GM21423 (cell line): Measurements from ENCODE around the gene NCAM2.

Experiments
- ATAC-seq: cut with Tn5 transposase; IDR thresholded peaks from one replicate; pipeline ENCODE4 v1.9.1; 2021; ENCODE audit warnings: mild to moderate bottlenecking, moderate library complexity; ENCODE audit not compliant: unreplicated experiment

The NCAM2 gene

GRCh38 chr21:21406921-21407320 is 408.7 kb downstream of the NCAM2 start:
- no peak for ATAC-seq

DNA sequence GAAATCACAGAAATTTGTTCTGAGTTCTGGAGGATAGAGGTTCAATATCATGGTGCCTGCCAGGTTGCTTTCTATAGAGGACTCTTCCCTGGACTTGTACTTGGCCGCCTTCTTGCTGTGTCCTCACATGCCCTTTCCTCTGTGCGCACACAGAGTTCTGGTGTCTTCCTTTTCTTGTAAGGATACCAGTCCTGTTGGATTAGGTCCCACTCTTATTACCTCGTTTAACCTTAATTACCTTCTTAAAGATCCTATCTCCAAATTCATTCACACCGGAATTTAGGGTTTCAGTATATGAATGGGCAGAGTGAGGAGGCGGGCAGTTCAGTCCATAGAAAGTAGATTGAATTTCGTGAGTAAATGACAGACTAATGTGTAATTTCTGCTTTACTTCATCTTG is 413.9 kb downstream of the NCAM2 start:
- ATAC-seq, result no peak

GRCh38 chr21:21415741-21416140 is 417.5 kb downstream of the NCAM2 start:
- ATAC-seq, result no peak

DNA sequence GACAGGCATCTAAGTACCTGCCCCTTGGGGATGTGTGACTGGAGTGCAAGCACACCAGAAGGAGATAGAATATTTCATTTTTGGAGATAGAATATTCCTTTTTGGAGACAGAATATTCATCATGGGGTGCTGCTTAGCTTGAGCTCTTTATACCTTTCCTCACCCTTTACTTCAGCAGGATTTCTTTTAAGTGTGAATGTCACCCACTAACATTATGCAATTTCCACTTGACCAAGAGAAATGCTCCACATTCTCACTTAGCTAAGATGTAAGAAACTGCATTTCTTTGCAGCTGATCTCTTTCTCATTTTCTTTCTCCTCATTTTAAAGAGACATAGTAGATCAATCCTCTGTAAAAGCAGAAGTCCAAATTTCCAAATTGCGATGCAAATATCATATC is 436.7 kb downstream of the NCAM2 start:
- no peak for ATAC-seq

- ATAC-seq, result no peak
Observed at GRCh38 chr21:21436012-21436534, 437.9 kb downstream of the NCAM2 start.

- ATAC-seq, result no peak
Observed at GRCh38 chr21:21439761-21440160, 441.6 kb downstream of the NCAM2 start.

GRCh38 chr21:21457077-21457476 is 458.9 kb downstream of the NCAM2 start:
- no peak for ATAC-seq

DNA sequence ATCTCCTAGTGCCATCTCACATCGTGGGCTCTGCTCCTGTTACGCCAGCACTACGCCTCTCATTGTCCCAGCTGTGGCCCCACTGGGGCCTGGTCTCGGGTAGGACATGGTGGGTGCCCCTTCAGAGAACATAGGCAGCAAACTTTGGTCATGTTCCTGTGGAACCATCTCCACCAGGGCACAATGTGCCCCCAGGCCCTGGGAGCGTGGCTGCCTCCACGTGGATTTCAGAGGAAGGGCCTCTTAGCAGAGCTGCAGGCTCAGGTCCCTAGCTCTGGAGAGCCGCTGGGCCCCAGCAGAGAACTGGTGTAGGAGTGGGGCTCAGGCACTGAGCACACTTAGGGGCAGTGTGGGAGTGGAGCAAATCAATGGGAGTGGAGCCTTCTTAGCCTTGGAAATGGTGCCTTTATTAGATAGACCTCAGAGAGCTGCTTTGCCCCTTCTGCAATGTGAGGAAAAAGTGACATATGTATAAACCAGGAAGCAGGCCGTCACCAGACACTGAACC is 460.0 kb downstream of the NCAM2 start:
- ATAC-seq, result no peak

DNA sequence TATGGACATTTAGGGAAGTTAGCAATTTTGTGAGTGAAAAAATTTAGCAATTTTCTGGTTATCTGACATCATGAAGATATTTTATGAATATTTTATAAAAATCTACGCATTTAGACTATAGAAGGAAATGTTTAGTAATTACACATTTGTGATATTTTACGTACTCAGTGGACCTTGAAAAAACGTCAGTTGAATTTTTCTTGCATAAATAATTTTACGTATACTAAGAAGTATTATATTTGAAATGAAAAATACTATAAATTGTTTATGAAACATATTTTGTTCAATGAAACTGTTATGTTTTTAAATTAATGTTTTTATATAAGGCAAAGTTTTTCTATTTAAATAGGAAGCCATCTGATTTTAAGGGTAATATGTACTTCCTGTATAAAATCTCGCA is 462.8 kb downstream of the NCAM2 start:
- ATAC-seq, result no peak

DNA sequence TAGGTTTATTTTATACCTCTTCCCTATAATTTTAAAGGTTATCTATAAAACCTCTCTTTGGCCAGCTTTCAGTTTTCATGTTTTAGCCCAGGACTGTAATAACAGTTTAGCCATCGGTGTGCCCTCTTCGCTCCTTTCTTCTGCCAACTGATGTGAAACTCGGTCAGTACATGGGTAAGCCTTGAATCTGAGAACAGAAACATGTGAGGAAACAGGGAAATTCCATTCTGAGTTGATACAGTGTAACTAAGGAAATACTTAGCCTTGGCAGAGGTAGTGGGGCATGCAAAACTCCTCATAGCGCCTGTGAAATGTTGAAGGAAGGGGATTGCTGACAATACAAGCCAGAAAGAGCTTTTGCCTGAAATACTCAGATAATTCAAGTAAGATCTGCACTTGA is 465.2 kb downstream of the NCAM2 start:
- ATAC-seq, result no peak

DNA sequence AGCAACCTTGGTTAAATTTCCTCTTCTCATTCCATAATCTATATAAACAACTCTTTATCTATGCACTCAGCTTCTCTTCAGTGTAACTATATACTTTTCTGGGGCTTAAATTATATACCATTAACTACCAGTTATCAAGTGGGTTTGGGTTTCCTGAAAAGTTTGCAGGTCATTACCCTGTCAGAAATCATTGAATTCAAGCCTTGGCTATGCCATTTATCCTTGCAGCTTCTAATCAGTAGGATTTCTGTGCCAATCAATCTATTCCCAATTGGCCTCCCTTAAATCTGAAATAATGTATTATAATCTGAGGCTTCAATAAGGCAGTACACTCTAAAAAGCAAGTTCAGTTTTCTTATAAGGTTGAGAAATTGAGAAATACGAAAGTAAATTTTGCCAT is 466.5 kb downstream of the NCAM2 start:
- ATAC-seq, result no peak

DNA sequence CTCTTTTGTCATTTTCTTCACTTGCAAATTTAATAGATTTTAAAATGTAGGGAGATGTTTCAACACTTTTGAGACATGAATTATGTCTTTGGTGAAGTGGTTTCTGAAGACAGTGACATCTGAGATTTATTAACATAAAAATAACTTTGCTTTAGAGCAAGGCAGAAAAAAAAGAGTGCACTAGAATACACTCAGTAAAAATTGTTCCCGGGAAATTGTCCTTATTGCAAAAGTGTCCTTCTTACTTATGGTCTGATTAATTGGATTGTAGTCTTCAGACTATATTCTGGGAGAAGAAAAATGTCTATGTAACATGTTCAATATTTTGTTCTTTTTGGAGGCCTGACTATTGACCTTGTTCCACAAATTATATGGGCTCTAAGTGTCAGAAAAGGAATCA is 468.5 kb downstream of the NCAM2 start:
- no peak for ATAC-seq

DNA sequence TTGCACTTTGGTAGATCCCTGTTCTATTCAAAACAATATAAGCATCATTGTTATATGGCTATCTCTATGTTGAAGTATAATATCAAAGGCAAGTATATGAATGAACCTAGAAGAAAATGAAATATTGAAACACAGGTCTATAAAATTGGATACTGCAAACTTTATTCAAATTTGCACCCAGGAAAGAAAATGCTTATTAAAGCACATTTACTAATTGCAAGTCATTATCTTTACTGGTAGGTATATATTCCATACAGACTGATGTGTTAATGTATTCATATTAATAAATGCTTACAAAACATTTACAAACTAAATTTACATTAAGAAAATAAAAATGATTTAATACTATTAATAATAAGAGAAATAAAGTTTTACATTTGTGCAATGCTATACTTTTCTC is 469.8 kb downstream of the NCAM2 start:
- no peak for ATAC-seq

DNA sequence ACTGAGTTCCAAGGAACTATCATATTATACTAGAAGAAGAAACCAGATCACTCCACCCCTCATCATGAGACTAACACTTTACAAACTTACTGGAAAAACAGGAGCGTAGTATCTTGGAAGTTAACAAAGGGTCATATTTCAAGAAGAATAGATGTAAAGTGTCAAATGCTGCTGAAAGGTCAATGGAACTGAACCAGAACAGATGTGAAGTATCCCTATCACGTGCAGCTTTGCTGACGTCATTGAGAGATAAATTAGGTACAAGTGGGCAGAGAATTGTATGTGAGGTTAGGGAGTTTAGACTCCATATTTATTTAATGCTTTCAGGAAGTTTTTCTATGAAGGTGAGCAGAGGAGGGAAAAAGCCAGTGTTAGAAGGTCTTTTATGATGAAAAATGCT is 483.0 kb downstream of the NCAM2 start:
- no peak for ATAC-seq

DNA sequence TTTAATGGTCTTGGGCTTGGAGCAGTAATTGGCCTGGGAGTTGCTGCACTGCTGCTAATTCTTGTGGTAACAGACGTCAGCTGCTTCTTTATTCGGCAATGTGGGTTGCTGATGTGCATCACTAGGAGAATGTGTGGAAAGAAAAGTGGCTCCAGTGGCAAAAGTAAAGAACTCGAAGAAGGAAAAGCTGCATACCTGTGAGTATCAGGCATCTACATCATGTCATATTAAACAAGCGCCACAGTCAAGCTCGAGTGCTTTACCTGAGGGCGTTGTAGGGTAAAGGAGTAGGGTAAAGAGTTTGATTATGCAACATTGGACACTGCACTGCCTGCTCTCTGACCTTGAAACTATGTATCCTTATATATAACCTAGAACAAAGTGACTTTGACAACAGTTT is 510.6 kb downstream of the NCAM2 start:
- no peak for ATAC-seq

- ATAC-seq, result no peak
Observed at GRCh38 chr21:21530680-21531079, 532.5 kb downstream of the NCAM2 start.

GRCh38 chr21:21547368-21547953 is 549.3 kb downstream of the NCAM2 start:
- ATAC-seq, result no peak

- ATAC-seq, result no peak
Observed at GRCh38 chr21:21559285-21560045, 561.3 kb downstream of the NCAM2 start.
